Ascending aorta (tissue), 2 donors: Measurements from ENCODE around the gene CDH13. TPM values are rescaled to one million over a fixed set of nuclear protein-coding genes. Genes with fewer than 3 reads are reported as not detected.
A peak's percentile ranks its signal among the peaks of the same experiment; 100 is the strongest.

ENCODE experiments used
- DNase-seq, 2 donors: peaks; one replicate each; pipeline ENCODE4 v3.0.0-alpha.2; 2019; ENCODE audit warnings: low spot score in 2 of 2
- H3K27ac ChIP-seq, 2 donors: fragments of 200-600 bp; sonication (generic); one replicate each; pipeline ENCODE4 v1.5.1; 2016 to 2017; ENCODE audit warnings: mild to moderate bottlenecking in 1 of 2
- H3K27me3 ChIP-seq: fragments of 200-600 bp; sonication (generic); one replicate; pipeline ENCODE4 v1.5.1; 2017
- H3K36me3 ChIP-seq, 2 donors: fragments of 200-600 bp; sonication (generic); one replicate each; pipeline ENCODE4 v1.5.1; 2016
- H3K4me1 ChIP-seq, 2 donors: fragments of 200-600 bp; sonication (generic); one replicate each; pipeline ENCODE4 v1.5.1; 2016 to 2017; ENCODE audit warnings: mild to moderate bottlenecking in 1 of 2
- H3K4me3 ChIP-seq, 2 donors: fragments of 200-600 bp; sonication (generic); one replicate each; pipeline ENCODE4 v1.5.1; 2016 to 2017; ENCODE audit warnings: mild to moderate bottlenecking in 1 of 2
- H3K9me3 ChIP-seq, 2 donors: fragments of 200-600 bp; sonication (generic); one replicate each; pipeline ENCODE4 v1.5.1; 2016
- intact Hi-C: fragments of 100-400 bp; cut with DNase I; formaldehyde crosslinking; loops from one replicate; pipeline ENCODE4 v1.15.1; 2023
- total RNA-seq: library from RNA; depleted of rRNA; stranded (reverse); fragments of >200 nt; gene quantifications from one replicate; pipeline ENCODE4 v1.1.0, GENCODE V29; 2016
- TF ChIP-seq, protein P1 (sequence below), 3 experiments: fragments of 200-600 bp in 2 of 3; fragments of 450-650 bp in 1 of 3; sonication (generic) in 2 of 3; IDR thresholded peaks; one replicate each; pipeline ENCODE4 v1.5.1; 2016 to 2019; ENCODE audit warnings: antibody characterized with exemption in 3 of 3, mild to moderate bottlenecking in 1 of 3, moderate library complexity in 1 of 3

CDH13 gene
- total RNA-seq, 1 donor from 2014 or later, result 160 TPM

DNA sequence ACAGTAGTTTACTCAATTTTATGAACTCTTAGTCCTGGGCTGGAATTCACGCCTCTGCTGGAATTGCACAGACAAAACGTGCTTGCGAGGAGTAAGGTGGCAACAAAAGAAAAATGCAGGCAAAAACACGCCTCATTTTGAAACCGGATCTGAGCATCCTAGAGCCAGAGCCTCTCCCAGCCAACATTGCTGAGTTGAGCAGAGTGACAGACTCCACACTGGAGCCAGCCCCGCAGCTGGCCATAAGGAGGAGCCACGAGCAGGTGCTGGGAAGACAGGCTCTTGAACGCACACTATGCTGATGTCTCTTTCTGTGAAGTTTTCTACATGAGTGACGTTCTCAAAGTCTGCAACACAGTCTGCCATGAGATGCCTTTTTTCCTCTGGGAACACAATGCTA, 1166.4 kb downstream of the CDH13 start:
- Histone ChIP-seq H3K27me3 (no peaks in the 10 kb centered on the region), H3K27ac (peak overlapping the region; percentile 19 to 24), H3K4me1 (no peaks in the 10 kb centered on the region), H3K4me3 (no peak overlapping the region), H3K36me3 (peaks cover 9 to 27% of the 10 kb centered on the region in 2 donors), H3K9me3 (no peaks in the 10 kb centered on the region)
- TF ChIP-seq, protein P1, sequence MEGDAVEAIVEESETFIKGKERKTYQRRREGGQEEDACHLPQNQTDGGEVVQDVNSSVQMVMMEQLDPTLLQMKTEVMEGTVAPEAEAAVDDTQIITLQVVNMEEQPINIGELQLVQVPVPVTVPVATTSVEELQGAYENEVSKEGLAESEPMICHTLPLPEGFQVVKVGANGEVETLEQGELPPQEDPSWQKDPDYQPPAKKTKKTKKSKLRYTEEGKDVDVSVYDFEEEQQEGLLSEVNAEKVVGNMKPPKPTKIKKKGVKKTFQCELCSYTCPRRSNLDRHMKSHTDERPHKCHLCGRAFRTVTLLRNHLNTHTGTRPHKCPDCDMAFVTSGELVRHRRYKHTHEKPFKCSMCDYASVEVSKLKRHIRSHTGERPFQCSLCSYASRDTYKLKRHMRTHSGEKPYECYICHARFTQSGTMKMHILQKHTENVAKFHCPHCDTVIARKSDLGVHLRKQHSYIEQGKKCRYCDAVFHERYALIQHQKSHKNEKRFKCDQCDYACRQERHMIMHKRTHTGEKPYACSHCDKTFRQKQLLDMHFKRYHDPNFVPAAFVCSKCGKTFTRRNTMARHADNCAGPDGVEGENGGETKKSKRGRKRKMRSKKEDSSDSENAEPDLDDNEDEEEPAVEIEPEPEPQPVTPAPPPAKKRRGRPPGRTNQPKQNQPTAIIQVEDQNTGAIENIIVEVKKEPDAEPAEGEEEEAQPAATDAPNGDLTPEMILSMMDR (IDR thresholded peaks at IDR 0.05), result no peak
- intact Hi-C loops, result no loop called here
- no peak for DNase-seq

DNA sequence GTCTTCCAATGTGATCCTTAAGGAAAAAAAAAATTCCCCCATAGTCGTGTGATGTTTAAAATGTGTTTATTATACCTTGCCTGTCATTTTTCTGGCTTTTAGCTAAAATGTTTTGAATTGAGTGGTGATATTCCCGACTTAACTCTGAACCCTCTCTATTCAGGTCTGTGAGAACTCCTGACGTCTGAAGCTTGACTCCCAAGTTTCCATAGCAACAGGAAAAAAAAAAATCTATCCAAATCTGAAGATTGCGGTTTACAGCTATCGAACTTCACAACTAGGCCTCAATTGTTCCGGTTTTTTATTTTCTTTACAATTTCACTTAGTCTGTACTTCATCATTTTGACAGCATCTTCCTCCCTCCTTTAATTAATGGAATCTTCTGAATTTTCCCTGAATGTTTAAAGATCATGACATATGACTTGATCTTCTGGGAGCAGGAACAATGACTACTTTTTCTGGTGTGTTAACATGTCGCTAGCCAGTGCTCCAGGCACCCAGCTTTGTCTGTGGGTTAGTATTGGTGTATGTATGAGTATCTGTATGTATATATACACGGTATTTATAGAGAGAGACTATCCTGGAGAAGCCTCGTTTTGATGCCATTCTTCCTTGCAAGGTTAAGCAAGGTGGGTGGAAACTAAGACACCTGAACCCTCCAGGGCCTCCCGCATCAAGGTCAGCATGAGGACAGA, 1168.2 kb downstream of the CDH13 start:
- Histone ChIP-seq H3K27me3 (no peaks in the 10 kb centered on the region), H3K4me3 (no peak overlapping the region), H3K27ac (no peak overlapping the region), H3K36me3 (peaks cover 9 to 23% of the 10 kb centered on the region in 2 donors), H3K4me1 (no peaks in the 10 kb centered on the region), H3K9me3 (no peaks in the 10 kb centered on the region)
- DNase-seq, result no peak
- TF ChIP-seq, protein P1 (IDR thresholded peaks at IDR 0.05), result no peak
- intact Hi-C loops, result no loop called here

DNA sequence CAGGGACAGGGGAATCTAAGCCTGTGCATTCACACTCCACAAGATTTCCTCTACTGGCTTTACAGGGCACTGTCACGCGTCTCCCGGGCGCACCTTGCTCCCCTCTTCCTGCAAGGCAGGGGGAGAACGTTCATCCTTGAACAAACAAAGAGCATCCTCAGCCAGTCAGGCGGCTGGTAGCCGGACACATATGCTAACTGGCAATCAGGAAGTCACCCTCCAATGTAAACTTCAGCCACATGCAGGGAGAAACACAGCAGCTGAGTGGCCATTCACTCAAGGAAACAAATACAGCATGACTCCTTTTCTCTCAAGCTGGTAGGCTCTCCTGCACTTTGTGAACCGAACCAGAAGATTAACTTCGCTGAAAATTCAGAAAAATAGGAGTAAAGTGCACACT, 1170.2 kb downstream of the CDH13 start:
- Histone ChIP-seq H3K9me3 (no peaks in the 10 kb centered on the region), H3K27ac (no peak overlapping the region), H3K36me3 (peaks cover 9 to 14% of the 10 kb centered on the region in 2 donors), H3K4me1 (no peaks in the 10 kb centered on the region), H3K27me3 (no peaks in the 10 kb centered on the region), H3K4me3 (no peak overlapping the region)
- intact Hi-C loops, result no loop called here
- TF ChIP-seq, protein P1 (IDR thresholded peaks at IDR 0.05), result no peak
- DNase-seq, result no peak

DNA sequence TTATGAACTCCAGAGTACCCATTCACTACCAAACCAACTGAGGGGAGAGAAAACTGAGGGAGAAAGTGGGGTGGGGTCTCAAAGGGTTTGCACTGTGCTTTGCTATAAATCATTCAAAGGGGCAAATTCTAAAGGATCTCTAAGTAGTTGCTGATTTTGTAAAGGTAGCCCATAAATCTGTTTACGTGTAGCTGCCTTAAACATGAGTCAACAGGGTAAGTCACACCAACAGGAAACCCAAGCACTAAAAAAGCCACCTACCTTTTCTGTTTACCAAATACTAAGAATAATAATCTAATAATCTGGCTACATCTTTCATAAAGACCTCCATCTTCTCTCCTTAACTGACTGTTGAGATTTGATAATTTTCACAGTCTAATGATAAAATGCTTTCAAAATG, 1172.6 kb downstream of the CDH13 start:
- Histone ChIP-seq H3K27me3 (no peaks in the 10 kb centered on the region), H3K36me3 (peaks cover 9 to 14% of the 10 kb centered on the region in 2 donors), H3K4me1 (peaks cover 0 to 3% of the 10 kb centered on the region in 2 donors), H3K4me3 (no peak overlapping the region), H3K27ac (no peak overlapping the region), H3K9me3 (no peaks in the 10 kb centered on the region)
- intact Hi-C loops, result no loop called here
- TF ChIP-seq, protein P1 (IDR thresholded peaks at IDR 0.05), result no peak
- DNase-seq, result no peak

DNA sequence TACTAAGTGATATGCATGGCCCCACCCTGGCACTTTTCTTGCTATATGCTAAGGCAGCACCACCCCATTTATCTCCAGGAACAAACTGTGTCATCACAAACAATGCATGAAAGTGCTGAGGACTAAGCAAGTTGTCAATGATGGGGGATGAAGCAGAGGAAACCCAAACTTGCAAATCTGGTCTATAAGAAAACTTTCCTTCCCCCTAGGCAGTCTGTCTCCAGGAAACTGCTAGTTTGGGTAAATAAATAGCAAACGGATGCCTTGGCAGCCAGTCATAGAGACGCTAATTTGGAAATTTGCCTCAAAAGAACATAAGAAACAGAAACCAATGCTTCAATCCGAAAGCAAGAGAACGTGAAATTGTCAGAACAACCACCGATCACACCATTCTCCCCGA, 1175.4 kb downstream of the CDH13 start:
- H3K27me3 ChIP-seq, result no peaks in the 10 kb centered on the region
- no peaks in the 10 kb centered on the region for H3K9me3 ChIP-seq
- TF ChIP-seq, protein P1 (IDR thresholded peaks at IDR 0.05), result no peak
- peak overlapping the region in 1 of 2 donors; percentile 23 for H3K27ac ChIP-seq
- no peak for DNase-seq
- peaks cover 0 to under 1% of the 10 kb centered on the region in 2 donors for H3K36me3 ChIP-seq
- intact Hi-C loops, result no loop called here
- H3K4me1 ChIP-seq, result peaks cover 0 to 3% of the 10 kb centered on the region in 2 donors
- H3K4me3 ChIP-seq, result peak overlapping the region; percentile 37 to 50
